ENCODE data around the gene PBXIP1. TPM values are rescaled to one million over a fixed set of nuclear protein-coding genes. Genes with fewer than 3 reads are reported as not detected.
"Not testable (repeated sequence)": the region's sequence is repeated elsewhere in the genome, so short reads cannot be mapped to it uniquely, and the experiment has no call there.

The PBXIP1 gene
- total RNA-seq, 1 experiment from 2014 or later = 21.6 TPM

- no peak overlapping the region for H2AFZ ChIP-seq (ENCODE audit: low read length)
Measured at GRCh38 chr1:154987326-154987725, 31.4 kb upstream of the PBXIP1 start.

GRCh38 chr1:154986736-154987135 is 30.8 kb upstream of the PBXIP1 start:
- H2AK5ac ChIP-seq (ENCODE audit: insufficient read length, low read length); H3T11ph ChIP-seq (ENCODE audit: low read length); H3K27ac Mint-ChIP-seq; H3K4me2 ChIP-seq (ENCODE audit: insufficient read depth, insufficient read length, low read length); H3K9ac ChIP-seq (ENCODE audit: extremely low read depth, insufficient read length, low read length); H2BK120ac ChIP-seq (ENCODE audit: low read depth, low read length, poor library complexity, severe bottlenecking); H3K23ac ChIP-seq (ENCODE audit: insufficient read length, low read depth, low read length); H4K20me1 ChIP-seq (ENCODE audit: control insufficient read depth, insufficient read depth, insufficient read length); H4K8ac ChIP-seq (replicated peaks; ENCODE audit: insufficient read length, low read depth, low read length); H4K91ac ChIP-seq (ENCODE audit: insufficient read length, low read depth, low read length); H3K56ac ChIP-seq (ENCODE audit: insufficient read length, low read depth, low read length); H2BK15ac ChIP-seq (ENCODE audit: low read depth, low read length); H3K14ac ChIP-seq (ENCODE audit: insufficient read depth, low read length); H3K27me3 Mint-ChIP-seq (ENCODE audit: low read depth); H3K79me2 ChIP-seq (ENCODE audit: insufficient read depth, low read length); H3K23me2 ChIP-seq (ENCODE audit: insufficient read length, low read depth, low read length, poor library complexity, severe bottlenecking); DNase-seq; H3K27ac ChIP-seq (ENCODE audit: insufficient read length, low read depth, low read length); H3K79me1 ChIP-seq (ENCODE audit: insufficient read depth, low read depth, low read length, poor library complexity, severe bottlenecking); H2AFZ ChIP-seq (ENCODE audit: low read length); H3K27me3 ChIP-seq (ENCODE audit: insufficient read depth, low read length); H2BK20ac ChIP-seq (ENCODE audit: low read depth, low read length, poor library complexity, severe bottlenecking); H3K18ac ChIP-seq (ENCODE audit: insufficient read length, low read depth, low read length); H3K9me3 ChIP-seq (ENCODE audit: control insufficient read depth, low read depth, low read length); H3K4me1 ChIP-seq (ENCODE audit: insufficient read depth, low read length); H2BK12ac ChIP-seq (ENCODE audit: insufficient read length, low read depth, low read length); H2BK5ac ChIP-seq (ENCODE audit: insufficient read length, low read length); H3K4me3 Mint-ChIP-seq; H3K4ac ChIP-seq (ENCODE audit: low read depth, low read length); H3K9me3 Mint-ChIP-seq; H4K5ac ChIP-seq (ENCODE audit: insufficient read length, low read depth, low read length): not testable (repeated sequence)
- WGBS (ENCODE audit: extremely low coverage, insufficient read length, low lambda C conversion rate) = no CpG with 5 or more reads among the region's 4 CpGs
- H3K36me3 Mint-ChIP-seq (ENCODE audit: insufficient read depth in 1 of 3, low read depth in 3 of 3) = peaks cover 36 to 61% (median 47%) of the 10 kb centered on the region in 3 experiments
- peaks cover 8 to 12% of the 10 kb centered on the region in 2 experiments; a peak in 3 of 4 replicates for H3K4me1 Mint-ChIP-seq

More at GRCh38 chr1:154987326-154987725, 31.4 kb upstream of the PBXIP1 start:
- Histone ChIP-seq H4K8ac (replicated peaks; ENCODE audit: insufficient read length, low read depth, low read length) (no peak overlapping the region), H3K4me1 (ENCODE audit: insufficient read depth, low read length) (no peaks in the 10 kb centered on the region), H2AK5ac (ENCODE audit: insufficient read length, low read length) (no peak overlapping the region), H3K27me3 (ENCODE audit: insufficient read depth, low read length) (no peaks in the 10 kb centered on the region), H3K27ac (ENCODE audit: insufficient read length, low read depth, low read length) (no peak overlapping the region), H2BK15ac (ENCODE audit: low read depth, low read length) (no peak overlapping the region), H2BK12ac (ENCODE audit: insufficient read length, low read depth, low read length) (no peak overlapping the region), H3K23ac (ENCODE audit: insufficient read length, low read depth, low read length) (no peak overlapping the region), H2BK120ac (ENCODE audit: low read depth, low read length, poor library complexity, severe bottlenecking) (no peak overlapping the region), H2BK20ac (ENCODE audit: low read depth, low read length, poor library complexity, severe bottlenecking) (no peak overlapping the region), H2BK5ac (ENCODE audit: insufficient read length, low read length) (no peak overlapping the region), H3K9me3 (ENCODE audit: control insufficient read depth, low read depth, low read length) (no peaks in the 10 kb centered on the region), H3K79me2 (ENCODE audit: insufficient read depth, low read length) (peaks cover 9% of the 10 kb centered on the region; the same call in 1 of the 2 replicates), H4K20me1 (ENCODE audit: control insufficient read depth, insufficient read depth, insufficient read length) (no peaks in the 10 kb centered on the region), H3K4me2 (ENCODE audit: insufficient read depth, insufficient read length, low read length) (no peak overlapping the region), H3K79me1 (ENCODE audit: insufficient read depth, low read depth, low read length, poor library complexity, severe bottlenecking) (peaks cover 2% of the 10 kb centered on the region), H3T11ph (ENCODE audit: low read length) (no peak overlapping the region), H4K5ac (ENCODE audit: insufficient read length, low read depth, low read length) (no peak overlapping the region), H3K4ac (ENCODE audit: low read depth, low read length) (no peak overlapping the region), H4K91ac (ENCODE audit: insufficient read length, low read depth, low read length) (no peak overlapping the region), H3K23me2 (ENCODE audit: insufficient read length, low read depth, low read length, poor library complexity, severe bottlenecking) (peaks cover 8% of the 10 kb centered on the region), H3K56ac (ENCODE audit: insufficient read length, low read depth, low read length) (no peak overlapping the region), H3K14ac (ENCODE audit: insufficient read depth, low read length) (no peak overlapping the region), H3K18ac (ENCODE audit: insufficient read length, low read depth, low read length) (no peak overlapping the region), H3K9ac (ENCODE audit: extremely low read depth, insufficient read length, low read length) (no peak overlapping the region)
- no peaks in the 10 kb centered on the region for H3K27me3 Mint-ChIP-seq (ENCODE audit: low read depth)
- H3K4me3 Mint-ChIP-seq = 0 out of 5 replicates have a peak overlapping the region, but pooled peaks of 1 of the 2 experiments have one; percentile 42
- no peak for TF ChIP-seq CTCF (conservative IDR thresholded peaks at IDR 0.05)
- no peak overlapping the region for H3K27ac Mint-ChIP-seq
- no CpG with 5 or more reads among the region's 6 CpGs for WGBS (ENCODE audit: extremely low coverage, insufficient read length, low lambda C conversion rate)
- H3K4me1 Mint-ChIP-seq = peaks cover 8 to 12% of the 10 kb centered on the region in 2 experiments; a peak in 3 of 4 replicates
- no peak for DNase-seq
- no peaks in the 10 kb centered on the region for H3K9me3 Mint-ChIP-seq
- H3K36me3 Mint-ChIP-seq (ENCODE audit: insufficient read depth in 1 of 3, low read depth in 3 of 3) = peaks cover 36 to 61% (median 47%) of the 10 kb centered on the region in 3 experiments

Data from H9 (cell line).